Measurements from ENCODE around the gene SYT1.

GRCh38 chr12:79441534-79441933 lies 577.0 kb downstream of the SYT1 start:
- TF ChIP-seq, protein P1, sequence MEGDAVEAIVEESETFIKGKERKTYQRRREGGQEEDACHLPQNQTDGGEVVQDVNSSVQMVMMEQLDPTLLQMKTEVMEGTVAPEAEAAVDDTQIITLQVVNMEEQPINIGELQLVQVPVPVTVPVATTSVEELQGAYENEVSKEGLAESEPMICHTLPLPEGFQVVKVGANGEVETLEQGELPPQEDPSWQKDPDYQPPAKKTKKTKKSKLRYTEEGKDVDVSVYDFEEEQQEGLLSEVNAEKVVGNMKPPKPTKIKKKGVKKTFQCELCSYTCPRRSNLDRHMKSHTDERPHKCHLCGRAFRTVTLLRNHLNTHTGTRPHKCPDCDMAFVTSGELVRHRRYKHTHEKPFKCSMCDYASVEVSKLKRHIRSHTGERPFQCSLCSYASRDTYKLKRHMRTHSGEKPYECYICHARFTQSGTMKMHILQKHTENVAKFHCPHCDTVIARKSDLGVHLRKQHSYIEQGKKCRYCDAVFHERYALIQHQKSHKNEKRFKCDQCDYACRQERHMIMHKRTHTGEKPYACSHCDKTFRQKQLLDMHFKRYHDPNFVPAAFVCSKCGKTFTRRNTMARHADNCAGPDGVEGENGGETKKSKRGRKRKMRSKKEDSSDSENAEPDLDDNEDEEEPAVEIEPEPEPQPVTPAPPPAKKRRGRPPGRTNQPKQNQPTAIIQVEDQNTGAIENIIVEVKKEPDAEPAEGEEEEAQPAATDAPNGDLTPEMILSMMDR (conservative IDR thresholded peaks at IDR 0.05; ENCODE audit: low read length): no peak
- no peak for TF ChIP-seq EZH2phosphoT487 (IDR thresholded peaks at IDR 0.05; ENCODE audit: borderline replicate concordance, low read depth, low read length)

Measured in OCI-LY7 (cell line).